A673 (cell line): ENCODE measurements around the gene WNT6.

ENCODE experiments used
- EZH2 ChIP-seq: fragments of 200-600 bp; sonication (generic); IDR thresholded peaks from 2 replicates; pipeline ENCODE4 v1.6.1; 2017; ENCODE audit warnings: borderline replicate concordance, low read depth, mild to moderate bottlenecking, mixed read lengths, antibody characterized with exemption, low read length; ENCODE audit not compliant: poor library complexity, severe bottlenecking
- TF ChIP-seq, protein P1 (sequence below): fragments of 300-800, 200-600 bp; sonication (generic); conservative IDR thresholded peaks from 2 replicates; pipeline ENCODE4 v1.5.1; 2017; ENCODE audit warnings: low read depth, mild to moderate bottlenecking, antibody characterized with exemption, low read length, moderate library complexity, mixed read lengths

DNA sequence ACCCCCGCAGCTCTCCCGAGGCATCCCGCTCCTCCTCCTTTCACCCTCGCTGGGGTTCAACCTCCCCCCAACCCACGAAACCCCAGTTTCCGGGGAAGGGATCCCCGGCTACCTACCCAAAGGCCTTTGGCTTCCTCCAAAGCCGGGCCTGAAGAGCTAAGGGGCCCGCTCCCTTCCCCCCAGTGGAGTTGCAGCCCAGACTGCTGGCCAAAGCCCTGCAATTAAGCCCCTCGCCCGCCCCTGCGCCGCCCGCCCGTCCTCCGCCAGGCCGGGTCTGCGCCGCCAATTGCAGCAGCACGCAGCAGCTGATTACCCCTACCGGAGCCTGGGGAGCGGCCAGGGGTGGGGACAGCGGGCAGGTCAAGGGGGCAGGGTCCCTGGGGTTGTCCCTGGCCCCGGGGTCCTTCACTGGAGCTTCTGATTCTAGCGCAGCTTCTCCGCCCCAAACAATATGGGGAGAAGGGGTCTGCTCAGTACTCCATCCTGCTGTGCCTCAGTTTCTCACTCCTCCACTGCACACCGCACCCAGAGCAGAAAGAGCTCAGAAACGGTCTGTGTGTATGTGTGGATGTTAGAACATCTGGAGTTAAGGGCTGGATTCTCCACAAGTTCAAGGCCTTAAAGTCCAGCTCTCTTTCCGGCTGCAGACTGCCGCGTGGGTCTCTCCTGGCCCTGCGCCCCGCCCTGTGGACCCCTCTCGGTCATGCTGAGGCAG is 37.9 kb downstream of the WNT6 start:
- TF ChIP-seq, protein P1, sequence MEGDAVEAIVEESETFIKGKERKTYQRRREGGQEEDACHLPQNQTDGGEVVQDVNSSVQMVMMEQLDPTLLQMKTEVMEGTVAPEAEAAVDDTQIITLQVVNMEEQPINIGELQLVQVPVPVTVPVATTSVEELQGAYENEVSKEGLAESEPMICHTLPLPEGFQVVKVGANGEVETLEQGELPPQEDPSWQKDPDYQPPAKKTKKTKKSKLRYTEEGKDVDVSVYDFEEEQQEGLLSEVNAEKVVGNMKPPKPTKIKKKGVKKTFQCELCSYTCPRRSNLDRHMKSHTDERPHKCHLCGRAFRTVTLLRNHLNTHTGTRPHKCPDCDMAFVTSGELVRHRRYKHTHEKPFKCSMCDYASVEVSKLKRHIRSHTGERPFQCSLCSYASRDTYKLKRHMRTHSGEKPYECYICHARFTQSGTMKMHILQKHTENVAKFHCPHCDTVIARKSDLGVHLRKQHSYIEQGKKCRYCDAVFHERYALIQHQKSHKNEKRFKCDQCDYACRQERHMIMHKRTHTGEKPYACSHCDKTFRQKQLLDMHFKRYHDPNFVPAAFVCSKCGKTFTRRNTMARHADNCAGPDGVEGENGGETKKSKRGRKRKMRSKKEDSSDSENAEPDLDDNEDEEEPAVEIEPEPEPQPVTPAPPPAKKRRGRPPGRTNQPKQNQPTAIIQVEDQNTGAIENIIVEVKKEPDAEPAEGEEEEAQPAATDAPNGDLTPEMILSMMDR, result no peak
- TF ChIP-seq EZH2, result no peak
